Liver (tissue), 9 donors: ENCODE measurements around the gene GAD2. TPM values are rescaled to one million over a fixed set of nuclear protein-coding genes. Genes with fewer than 3 reads are reported as not detected.

Experiments used
- DNase-seq: peaks from one replicate; pipeline ENCODE4 v3.0.0-alpha.2; 2017; ENCODE audit warnings: low spot score
- H3K27ac ChIP-seq, 2 donors: one replicate each; pipeline ENCODE4 v1.7.0; 2013; ENCODE audit warnings: inconsistent platforms in 2 of 2, low read length in 2 of 2, control low read depth in 1 of 2, low read depth in 1 of 2, mild to moderate bottlenecking in 1 of 2
- H3K27me3 ChIP-seq, 4 donors: one replicate each; pipeline versions ENCODE4 v1.6.1 to v1.7.0; 2013; ENCODE audit warnings: low read length in 3 of 4, inconsistent platforms in 1 of 4, mild to moderate bottlenecking in 1 of 4, moderate library complexity in 1 of 4; ENCODE audit not compliant: control insufficient read depth in 4 of 4, insufficient read depth in 4 of 4
- H3K36me3 ChIP-seq, 4 donors: one replicate each; pipeline versions ENCODE4 v1.6.1 to v1.7.0; 2013; ENCODE audit warnings: low read length in 3 of 4, mild to moderate bottlenecking in 3 of 4, low read depth in 1 of 4, moderate library complexity in 1 of 4; ENCODE audit not compliant: control insufficient read depth in 4 of 4, insufficient read depth in 3 of 4
- H3K4me1 ChIP-seq, 4 donors: one replicate each; pipeline versions ENCODE4 v1.6.1 to v1.7.0; 2013; ENCODE audit warnings: low read length in 3 of 4, mild to moderate bottlenecking in 3 of 4, moderate library complexity in 1 of 4; ENCODE audit not compliant: control insufficient read depth in 4 of 4, insufficient read depth in 4 of 4
- H3K4me3 ChIP-seq, 3 donors: one replicate each; pipeline versions ENCODE4 v1.6.1 to v1.7.0; 2013; ENCODE audit warnings: low read length in 3 of 3, control low read depth in 1 of 3, low read depth in 1 of 3, mild to moderate bottlenecking in 1 of 3
- H3K9ac ChIP-seq, 2 donors: one replicate each; pipeline ENCODE4 v1.7.0; 2013; ENCODE audit warnings: low read length in 2 of 2, mild to moderate bottlenecking in 2 of 2, moderate library complexity in 2 of 2, control low read depth in 1 of 2, low read depth in 1 of 2
- H3K9me3 ChIP-seq, 4 donors: one replicate each; pipeline versions ENCODE4 v1.6.1 to v1.7.0; 2013; ENCODE audit warnings: low read length in 3 of 4; ENCODE audit not compliant: control insufficient read depth in 4 of 4
- ATF3 ChIP-seq: IDR thresholded peaks from 2 replicates; pipeline ENCODE4 v1.6.1; 2016; ENCODE audit warnings: antibody characterized with exemption
- CTCF ChIP-seq: fragments of 150-350 bp; IDR thresholded peaks from 2 replicates; pipeline ENCODE4 v1.5.1; 2017; ENCODE audit warnings: improper control_type of control experiment, low read depth, low read length; ENCODE audit not compliant: missing input control
- EGR1 ChIP-seq, 2 donors: IDR thresholded peaks; 2 replicates each; pipeline ENCODE4 v1.6.1; 2016 to 2018; ENCODE audit warnings: antibody characterized with exemption in 2 of 2, low read depth in 2 of 2
- FOXA1 ChIP-seq: IDR thresholded peaks from 2 replicates; pipeline ENCODE4 v1.6.1; 2016; ENCODE audit warnings: antibody characterized with exemption
- FOXA2 ChIP-seq: IDR thresholded peaks from 2 replicates; pipeline ENCODE4 v1.6.1; 2016; ENCODE audit warnings: antibody characterized with exemption
- GABPA ChIP-seq, 2 donors: IDR thresholded peaks in 1 of 2; conservative IDR thresholded peaks in 1 of 2; 2 replicates each; pipeline ENCODE4 v1.6.1; 2016; ENCODE audit warnings: antibody characterized with exemption in 2 of 2, mild to moderate bottlenecking in 1 of 2, moderate library complexity in 1 of 2
- HNF4A ChIP-seq, 2 donors: conservative IDR thresholded peaks; 2 replicates each; pipeline ENCODE4 v1.6.1; 2016; ENCODE audit warnings: antibody characterized with exemption in 2 of 2, mild to moderate bottlenecking in 2 of 2
- HNF4G ChIP-seq: IDR thresholded peaks from 2 replicates; pipeline ENCODE4 v1.6.1; 2016; ENCODE audit warnings: antibody characterized with exemption
- JUND ChIP-seq, 2 donors: IDR thresholded peaks; 2 replicates each; pipeline ENCODE4 v1.6.1; 2016; ENCODE audit warnings: antibody characterized with exemption in 2 of 2
- MAX ChIP-seq: IDR thresholded peaks from 2 replicates; pipeline ENCODE4 v1.6.1; 2016; ENCODE audit warnings: antibody characterized with exemption
- NR2F2 ChIP-seq: IDR thresholded peaks from 2 replicates; pipeline ENCODE4 v1.6.1; 2016; ENCODE audit warnings: antibody characterized with exemption
- RAD21 ChIP-seq, 2 donors: IDR thresholded peaks; 2 replicates each; pipeline ENCODE4 v1.6.1; 2016; ENCODE audit warnings: antibody characterized with exemption in 2 of 2, mild to moderate bottlenecking in 2 of 2
- REST ChIP-seq: IDR thresholded peaks from 2 replicates; pipeline ENCODE4 v1.6.1; 2016; ENCODE audit warnings: antibody characterized with exemption, mild to moderate bottlenecking
- RXRA ChIP-seq, 2 donors: IDR thresholded peaks; 2 replicates each; pipeline ENCODE4 v1.6.1; 2017 to 2018; ENCODE audit warnings: antibody characterized with exemption in 2 of 2, mild to moderate bottlenecking in 1 of 2
- SP1 ChIP-seq: IDR thresholded peaks from 2 replicates; pipeline ENCODE4 v1.6.1; 2018; ENCODE audit warnings: antibody characterized with exemption, mild to moderate bottlenecking
- TAF1 ChIP-seq: conservative IDR thresholded peaks from 2 replicates; pipeline ENCODE4 v1.6.1; 2016; ENCODE audit warnings: antibody characterized with exemption, mild to moderate bottlenecking
- YY1 ChIP-seq: IDR thresholded peaks from 2 replicates; pipeline ENCODE4 v1.6.1; 2016; ENCODE audit warnings: antibody characterized with exemption, mild to moderate bottlenecking
- ZBTB33 ChIP-seq: IDR thresholded peaks from 2 replicates; pipeline ENCODE4 v1.6.1; 2016; ENCODE audit warnings: antibody characterized with exemption
- WGBS: extraction: QIAGEN DNeasy Blood & Tissue Kit; methylation state at CpG from one replicate; pipeline ENCODE4 v1.1.7; 2013; 5-methylcytosine and 5-hydroxymethylcytosine counted together
- polyA plus RNA-seq, 2 donors: library from polyadenylated mRNA; stranded (reverse) in 1 of 2; unstranded in 1 of 2; fragments of 200-250 nt in 1 of 2; fragments of >200 nt in 1 of 2; fragmentation: Nextera tagmentation in 1 of 2; extraction: Ambion mirVana in 1 of 2; gene quantifications; one replicate each; pipeline versions ENCODE4 v1.2.1 to v1.2.3, GENCODE V29; 2013 to 2015
- total RNA-seq, 2 donors: library from RNA; depleted of rRNA; stranded (reverse); fragments of >200 nt; gene quantifications; one replicate each; pipeline ENCODE4 v1.2.3, GENCODE V29; 2014
- donor health status: healthy.
- donor health status: healthy.
- donor health status: healthy.
- donor health status: healthy.
- donor health status: healthy.

GAD2 gene
- total and polyA plus RNA-seq, 4 donors, result not detected

GRCh38 chr10:26243351-26243720 is 26.8 kb downstream of the GAD2 start:
- H3K27ac ChIP-seq, result no peak overlapping the region
- DNase-seq, result no peak
- H3K27me3 ChIP-seq, result no peaks in the 10 kb centered on the region
- no peaks in the 10 kb centered on the region for H3K9me3 ChIP-seq
- no peak for TF ChIP-seq FOXA2
- TF ChIP-seq CTCF, result no peak
- TF ChIP-seq YY1, result no peak
- no peak for TF ChIP-seq ZBTB33
- no peak for TF ChIP-seq FOXA1
- TF ChIP-seq HNF4A (conservative IDR thresholded peaks at IDR 0.05), result no peak
- TF ChIP-seq EGR1 (IDR thresholded peaks at IDR 0.05; ENCODE audit: low read depth in 2 of 2), result no peak
- TF ChIP-seq NR2F2, result no peak
- no peak for TF ChIP-seq MAX
- TF ChIP-seq TAF1, result no peak
- no peaks in the 10 kb centered on the region for H3K36me3 ChIP-seq
- no peak overlapping the region for H3K9ac ChIP-seq
- H3K4me1 ChIP-seq, result no peaks in the 10 kb centered on the region
- no peak overlapping the region for H3K4me3 ChIP-seq
- 69% methylated on average over 5 of the region's 5 CpGs for WGBS

GRCh38 chr10:26249681-26250080 is 33.1 kb downstream of the GAD2 start:
- 89% methylated on average over 6 of the region's 6 CpGs for WGBS

More at GRCh38 chr10:26249681-26250080, 33.1 kb downstream of the GAD2 start:
- Histone ChIP-seq H3K27me3 (peaks cover 0 to 2% (median 0%) of the 10 kb centered on the region in 4 donors), H3K9me3 (peaks cover 0 to 3% (median 0%) of the 10 kb centered on the region in 4 donors), H3K9ac (no peak overlapping the region), H3K4me3 (no peak overlapping the region), H3K27ac (no peak overlapping the region), H3K36me3 (no peaks in the 10 kb centered on the region), H3K4me1 (no peaks in the 10 kb centered on the region)
- DNase-seq, result no peak
- TF ChIP-seq FOXA1 (no peak), FOXA2 (no peak), HNF4A (conservative IDR thresholded peaks at IDR 0.05) (no peak), RXRA (IDR thresholded peaks at IDR 0.05) (no peak), RAD21 (IDR thresholded peaks at IDR 0.05) (no peak), JUND (IDR thresholded peaks at IDR 0.05) (no peak), GABPA (IDR thresholded peaks at IDR 0.05 in 1 of 2, conservative IDR thresholded peaks at IDR 0.05 in 1 of 2) (no peak), NR2F2 (no peak), ATF3 (no peak), SP1 (no peak), REST (no peak), EGR1 (IDR thresholded peaks at IDR 0.05; ENCODE audit: low read depth in 2 of 2) (no peak), MAX (no peak), TAF1 (no peak), YY1 (no peak), HNF4G (no peak), ZBTB33 (no peak), CTCF (no peak)
